A549 (cell line): ENCODE measurements around the gene PPP4R3A. TPM values are rescaled to one million over a fixed set of nuclear protein-coding genes. Genes with fewer than 3 reads are reported as not detected.
"Not testable (repeated sequence)": the region's sequence is repeated elsewhere in the genome, so short reads cannot be mapped to it uniquely, and the experiment has no call there.

Source experiments
- ATAC-seq, 2 experiments: fragments of 200-7000 bp in 1 of 2; fragments of >200 bp in 1 of 2; cut with Nextera tagmentation in 1 of 2; cut with Tn5 transposase in 1 of 2; 3 replicates each; pipeline versions ENCODE4 v1.8.0 to v1.9.1; 2018 to 2020; ENCODE audit warnings: mild to moderate bottlenecking in 1 of 2, moderate library complexity in 1 of 2
- CTCF ChIA-PET: fragments of 300-600 bp; sonication (Branson Sonifier 250); formaldehyde crosslinking; extraction: SDS; loops from one replicate; lab custom pipeline; 2021; ENCODE audit warnings: antibody characterized with exemption, inconsistent platforms; lab: Yijun Ruan, JAX
- POLR2A ChIA-PET: fragments of 350-600 bp; formaldehyde crosslinking; extraction: SDS; loops from one replicate; lab custom pipeline; 2021; ENCODE audit warnings: antibody characterized with exemption, inconsistent platforms; lab: Yijun Ruan, JAX
- DNase-seq, 2 experiments: peaks; one replicate each; pipeline versions ENCODE4 v3.0.0 to v3.0.0-alpha.2; 2011 to 2016; ENCODE audit warnings: low read depth in 1 of 2, low spot score in 1 of 2
- FAIRE-seq: peaks from 2 replicates; lab custom pipeline; 2011; peaks lifted over from hg19 to GRCh38; lab: Jason Lieb, UNC
- H3K27ac ChIP-seq, 2 experiments: fragments of >200 bp; sonication (Bioruptor Twin); formaldehyde crosslinking; 3 replicates each; pipeline ENCODE4 v1.5.1; 2016 to 2017
- H3K4me1 ChIP-seq: fragments of >200 bp; sonication (Bioruptor Twin); formaldehyde crosslinking; 3 replicates; pipeline ENCODE4 v1.6.1; 2016
- H3K4me2 ChIP-seq: fragments of >200 bp; sonication (Bioruptor Twin); formaldehyde crosslinking; 3 replicates; pipeline ENCODE4 v1.6.1; 2016
- H3K4me3 ChIP-seq: fragments of >200 bp; sonication (Bioruptor Twin); formaldehyde crosslinking; 3 replicates; pipeline ENCODE4 v1.5.1; 2016
- H3K9me3 ChIP-seq: fragments of >200 bp; sonication (Bioruptor Twin); formaldehyde crosslinking; 3 replicates; pipeline ENCODE4 v1.6.1; 2016
- CEBPB ChIP-seq, 2 experiments: fragments of >200 bp in 1 of 2; sonication (Bioruptor Twin) in 1 of 2; formaldehyde crosslinking in 1 of 2; IDR thresholded peaks; 2 replicates each; pipeline ENCODE4 v1.6.1; 2012 to 2016
- EHMT2 ChIP-seq: fragments of 200-600 bp; sonication (generic); IDR thresholded peaks from 2 replicates; pipeline ENCODE4 v1.6.1; 2016; ENCODE audit warnings: antibody characterized with exemption, low read depth, mild to moderate bottlenecking, moderate library complexity
- ESRRA ChIP-seq: fragments of 150-350 bp; IDR thresholded peaks from 2 replicates; pipeline ENCODE4 v1.6.1; 2014; ENCODE audit warnings: mild to moderate bottlenecking, low read length, borderline replicate concordance
- FOSB ChIP-seq: fragments of 250-450 bp; sonication (Bioruptor Pico); IDR thresholded peaks from 2 replicates; pipeline ENCODE4 v1.5.0; 2020; ENCODE audit warnings: mild to moderate bottlenecking, moderate library complexity
- FOSL2 ChIP-seq, 2 experiments: fragments of 450-650 bp in 1 of 2; fragments of >200 bp in 1 of 2; sonication (Bioruptor Twin) in 1 of 2; formaldehyde crosslinking; IDR thresholded peaks; 2 replicates each; pipeline versions ENCODE4 v1.5.0 to v1.6.1; 2016 to 2020; ENCODE audit warnings: mild to moderate bottlenecking in 1 of 2, moderate library complexity in 1 of 2
- GATA3 ChIP-seq: IDR thresholded peaks from 2 replicates; pipeline ENCODE4 v1.6.1; 2012; ENCODE audit warnings: borderline replicate concordance
- KDM1A ChIP-seq: fragments of 200-600 bp; sonication (generic); IDR thresholded peaks from 2 replicates; pipeline ENCODE4 v1.6.1; 2016; ENCODE audit warnings: low read depth, mild to moderate bottlenecking
- NPAS2 ChIP-seq: fragments of 250-450 bp; sonication (Bioruptor Pico); IDR thresholded peaks from 2 replicates; pipeline ENCODE4 v1.8.0; 2022; ENCODE audit warnings: mild to moderate bottlenecking, moderate library complexity, borderline replicate concordance
- POLR2A ChIP-seq: IDR thresholded peaks from 2 replicates; pipeline ENCODE4 v1.6.1; 2012; ENCODE audit warnings: mild to moderate bottlenecking, low read length
- RCOR1 ChIP-seq: fragments of 150-350 bp; IDR thresholded peaks from 2 replicates; pipeline ENCODE4 v1.6.1; 2014; ENCODE audit warnings: antibody characterized with exemption, low read length, low read depth
- RNF2 ChIP-seq: fragments of 200-600 bp; sonication (generic); IDR thresholded peaks from 2 replicates; pipeline ENCODE4 v1.6.1; 2016; ENCODE audit warnings: low read depth, mild to moderate bottlenecking, antibody characterized with exemption, moderate library complexity, borderline replicate concordance
- TP53 ChIP-seq: fragments of 250-450 bp; sonication (Bioruptor Pico); IDR thresholded peaks from 2 replicates; pipeline ENCODE4 v1.5.0; 2021; ENCODE audit warnings: mild to moderate bottlenecking, moderate library complexity
- WGBS: methylation state at CpG from one replicate; pipeline ENCODE4 v1.1.6; 2017; ENCODE audit errors: missing lambda C conversion rate; 5-methylcytosine and 5-hydroxymethylcytosine counted together
- polyA plus RNA-seq, 4 experiments: library from polyadenylated mRNA; depleted of rRNA in 3 of 4; stranded (reverse); fragments of >200 nt; fragmentation: RNase III in 1 of 4; extraction: RNeasy Plus Mini Kit Qiagen cat#74134 plus additional on column Dnase treatment in 1 of 4; gene quantifications; 2 replicates in 3 of 4; 3 replicates in 1 of 4; pipeline ENCODE4 v1.2.3, GENCODE V29; 2011 to 2017
- TF ChIP-seq, protein P1 (sequence below): fragments of >200 bp; sonication (Bioruptor Twin); formaldehyde crosslinking; IDR thresholded peaks from 3 replicates; pipeline ENCODE4 v1.5.1; 2016
- TF ChIP-seq, protein P2 (sequence below): fragments of 200-600 bp; sonication (generic); IDR thresholded peaks from 2 replicates; pipeline ENCODE4 v1.6.1; 2016; ENCODE audit warnings: antibody characterized with exemption, mild to moderate bottlenecking, moderate library complexity
- TF ChIP-seq, protein P3 (sequence below): IDR thresholded peaks from 2 replicates; pipeline ENCODE4 v1.6.1; 2012

Gene PPP4R3A
- polyA plus RNA-seq, 2 of the 4 experiments (the other 2 are of a cell fraction): 69.5 to 83.6 TPM

GRCh38 chr14:91536327-91536726 lies 26.2 kb upstream of the PPP4R3A start (continued):
- TF ChIP-seq, protein P1, sequence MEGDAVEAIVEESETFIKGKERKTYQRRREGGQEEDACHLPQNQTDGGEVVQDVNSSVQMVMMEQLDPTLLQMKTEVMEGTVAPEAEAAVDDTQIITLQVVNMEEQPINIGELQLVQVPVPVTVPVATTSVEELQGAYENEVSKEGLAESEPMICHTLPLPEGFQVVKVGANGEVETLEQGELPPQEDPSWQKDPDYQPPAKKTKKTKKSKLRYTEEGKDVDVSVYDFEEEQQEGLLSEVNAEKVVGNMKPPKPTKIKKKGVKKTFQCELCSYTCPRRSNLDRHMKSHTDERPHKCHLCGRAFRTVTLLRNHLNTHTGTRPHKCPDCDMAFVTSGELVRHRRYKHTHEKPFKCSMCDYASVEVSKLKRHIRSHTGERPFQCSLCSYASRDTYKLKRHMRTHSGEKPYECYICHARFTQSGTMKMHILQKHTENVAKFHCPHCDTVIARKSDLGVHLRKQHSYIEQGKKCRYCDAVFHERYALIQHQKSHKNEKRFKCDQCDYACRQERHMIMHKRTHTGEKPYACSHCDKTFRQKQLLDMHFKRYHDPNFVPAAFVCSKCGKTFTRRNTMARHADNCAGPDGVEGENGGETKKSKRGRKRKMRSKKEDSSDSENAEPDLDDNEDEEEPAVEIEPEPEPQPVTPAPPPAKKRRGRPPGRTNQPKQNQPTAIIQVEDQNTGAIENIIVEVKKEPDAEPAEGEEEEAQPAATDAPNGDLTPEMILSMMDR: no peak
- no peak for TF ChIP-seq KDM1A
- TF ChIP-seq ESRRA: no peak

- POLR2A ChIA-PET, ATAC-seq: not testable (repeated sequence)
Measured at GRCh38 chr14:91534059-91534458, 23.9 kb upstream of the PPP4R3A start.

DNA sequence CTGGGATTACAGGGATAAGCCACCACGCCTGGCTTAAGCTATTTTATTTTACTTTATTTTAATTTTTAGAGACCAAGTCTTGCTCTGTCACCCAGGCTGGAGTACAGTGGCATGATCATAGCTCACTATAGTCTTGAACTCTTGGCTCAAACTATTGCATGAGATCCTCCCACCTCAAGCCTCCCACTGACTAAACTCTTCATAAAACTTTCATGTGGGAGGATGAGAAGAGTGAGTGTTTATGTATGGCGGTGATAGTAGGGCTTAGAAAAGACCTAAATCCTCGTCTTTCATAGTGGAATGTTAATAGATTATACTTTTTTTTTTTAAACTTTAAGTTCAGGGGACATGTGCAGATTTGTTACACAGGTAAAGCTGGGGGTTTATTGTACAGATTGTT lies 23.5 kb upstream of the PPP4R3A start:
- Histone ChIP-seq H3K4me3 (no peak overlapping the region), H3K27ac (no peak overlapping the region), H3K4me2 (no peak overlapping the region), H3K9me3 (no peaks in the 10 kb centered on the region), H3K4me1 (no peaks in the 10 kb centered on the region)
- CTCF ChIA-PET: interaction anchor here (1.7 kb wide), 1 partner anchor 22 kb away, joined by 3 read pairs; no protein-coding TSS in a partner anchor
- ATAC-seq (no peak), FAIRE-seq (no peak), DNase-seq (no peak)
- 44% methylated on average over 3 of the region's 3 CpGs for WGBS
- POLR2A ChIA-PET: no interaction called here
- TF ChIP-seq ESRRA (no peak), POLR2A (no peak), EHMT2 (no peak), CEBPB (IDR thresholded peaks at IDR 0.05) (no peak), FOSB (CRISPR knock-in tag) (no peak), RNF2 (no peak), NPAS2 (CRISPR knock-in tag) (no peak), TP53 (CRISPR knock-in tag) (no peak), RCOR1 (no peak), FOSL2 (IDR thresholded peaks at IDR 0.05) (no peak), FOSL2 (CRISPR knock-in tag; IDR thresholded peaks at IDR 0.05) (no peak), GATA3 (no peak)
- TF ChIP-seq, protein P1: no peak
- TF ChIP-seq, protein P2, sequence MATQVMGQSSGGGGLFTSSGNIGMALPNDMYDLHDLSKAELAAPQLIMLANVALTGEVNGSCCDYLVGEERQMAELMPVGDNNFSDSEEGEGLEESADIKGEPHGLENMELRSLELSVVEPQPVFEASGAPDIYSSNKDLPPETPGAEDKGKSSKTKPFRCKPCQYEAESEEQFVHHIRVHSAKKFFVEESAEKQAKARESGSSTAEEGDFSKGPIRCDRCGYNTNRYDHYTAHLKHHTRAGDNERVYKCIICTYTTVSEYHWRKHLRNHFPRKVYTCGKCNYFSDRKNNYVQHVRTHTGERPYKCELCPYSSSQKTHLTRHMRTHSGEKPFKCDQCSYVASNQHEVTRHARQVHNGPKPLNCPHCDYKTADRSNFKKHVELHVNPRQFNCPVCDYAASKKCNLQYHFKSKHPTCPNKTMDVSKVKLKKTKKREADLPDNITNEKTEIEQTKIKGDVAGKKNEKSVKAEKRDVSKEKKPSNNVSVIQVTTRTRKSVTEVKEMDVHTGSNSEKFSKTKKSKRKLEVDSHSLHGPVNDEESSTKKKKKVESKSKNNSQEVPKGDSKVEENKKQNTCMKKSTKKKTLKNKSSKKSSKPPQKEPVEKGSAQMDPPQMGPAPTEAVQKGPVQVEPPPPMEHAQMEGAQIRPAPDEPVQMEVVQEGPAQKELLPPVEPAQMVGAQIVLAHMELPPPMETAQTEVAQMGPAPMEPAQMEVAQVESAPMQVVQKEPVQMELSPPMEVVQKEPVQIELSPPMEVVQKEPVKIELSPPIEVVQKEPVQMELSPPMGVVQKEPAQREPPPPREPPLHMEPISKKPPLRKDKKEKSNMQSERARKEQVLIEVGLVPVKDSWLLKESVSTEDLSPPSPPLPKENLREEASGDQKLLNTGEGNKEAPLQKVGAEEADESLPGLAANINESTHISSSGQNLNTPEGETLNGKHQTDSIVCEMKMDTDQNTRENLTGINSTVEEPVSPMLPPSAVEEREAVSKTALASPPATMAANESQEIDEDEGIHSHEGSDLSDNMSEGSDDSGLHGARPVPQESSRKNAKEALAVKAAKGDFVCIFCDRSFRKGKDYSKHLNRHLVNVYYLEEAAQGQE: no peak
- TF ChIP-seq, protein P3, sequence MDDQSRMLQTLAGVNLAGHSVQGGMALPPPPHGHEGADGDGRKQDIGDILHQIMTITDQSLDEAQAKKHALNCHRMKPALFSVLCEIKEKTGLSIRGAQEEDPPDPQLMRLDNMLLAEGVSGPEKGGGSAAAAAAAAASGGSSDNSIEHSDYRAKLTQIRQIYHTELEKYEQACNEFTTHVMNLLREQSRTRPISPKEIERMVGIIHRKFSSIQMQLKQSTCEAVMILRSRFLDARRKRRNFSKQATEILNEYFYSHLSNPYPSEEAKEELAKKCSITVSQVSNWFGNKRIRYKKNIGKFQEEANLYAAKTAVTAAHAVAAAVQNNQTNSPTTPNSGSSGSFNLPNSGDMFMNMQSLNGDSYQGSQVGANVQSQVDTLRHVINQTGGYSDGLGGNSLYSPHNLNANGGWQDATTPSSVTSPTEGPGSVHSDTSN: no peak

More at GRCh38 chr14:91534059-91534458, 23.9 kb upstream of the PPP4R3A start:
- H3K4me3 ChIP-seq, H3K9me3 ChIP-seq, DNase-seq, H3K4me1 ChIP-seq, H3K4me2 ChIP-seq, FAIRE-seq, H3K27ac ChIP-seq: not testable (repeated sequence)
- CTCF ChIA-PET: interaction anchor here (1.7 kb wide), 1 partner anchor 22 kb away, joined by 3 read pairs; no protein-coding TSS in a partner anchor
- 52% methylated on average over 5 of the region's 5 CpGs for WGBS
